ENCODE data around the gene WFDC10B.
"Not testable (repeated sequence)": the region's sequence is repeated elsewhere in the genome, so short reads cannot be mapped to it uniquely, and the experiment has no call there.

WFDC10B gene

DNA sequence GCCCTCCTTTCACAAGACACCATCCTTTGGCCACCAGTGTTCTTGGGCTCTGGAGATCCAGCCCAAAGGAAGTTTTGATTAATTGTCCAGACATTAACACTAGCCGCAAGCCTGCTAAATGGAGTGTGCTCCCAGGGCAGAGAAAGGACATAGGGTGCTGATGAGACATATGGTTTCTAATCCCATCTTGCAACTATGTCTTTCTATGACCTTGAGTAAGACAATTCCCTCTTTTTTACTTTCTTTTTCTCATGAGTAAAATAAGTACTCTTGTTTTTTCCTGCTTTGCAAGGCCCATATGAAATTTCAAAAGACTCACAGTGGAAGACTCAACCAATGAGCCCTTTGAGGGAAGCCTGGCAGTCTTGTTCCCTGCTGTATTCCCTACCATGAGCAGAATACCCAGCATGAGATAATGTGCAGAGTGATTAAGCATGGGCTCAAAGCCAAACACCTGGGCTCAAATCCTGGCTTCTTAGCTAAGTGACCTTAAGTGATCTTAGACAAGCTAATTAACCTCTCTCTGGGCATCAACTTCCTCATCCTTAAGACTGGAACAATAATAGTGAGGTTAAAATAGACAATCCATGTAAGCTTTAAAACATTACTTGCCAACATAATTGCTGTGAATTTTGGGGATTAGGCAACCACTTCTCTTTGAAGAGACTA, at the start of gene WFDC10B:
WFDC10B (minus strand) TSS at position 51 of the 669 bp plus-strand sequence. CDS start 19,027 bp downstream, outside the sequence.
- in situ Hi-C loops (cut with MboI; ENCODE audit: low sequenced_read_pairs): no loop called here

DNA sequence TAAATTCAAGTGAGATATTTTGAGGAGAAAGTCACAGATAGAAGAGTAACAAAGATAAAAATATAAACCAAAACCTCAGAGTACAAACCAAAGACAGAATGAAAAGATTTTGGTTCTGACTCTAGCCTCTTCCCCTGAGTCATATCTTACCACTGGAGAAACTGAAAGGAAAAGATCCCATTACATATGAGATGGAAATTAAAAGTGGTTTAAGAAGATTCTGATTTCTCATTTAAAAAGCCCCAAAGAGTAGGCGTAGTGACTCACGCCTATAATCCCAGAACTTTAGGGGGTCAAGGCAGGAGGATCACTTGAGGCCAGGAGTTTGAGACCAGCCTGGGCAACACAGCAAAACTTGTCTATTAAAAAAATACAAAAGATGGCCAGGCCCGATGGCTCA, 47.9 kb upstream of the WFDC10B start:
- in situ Hi-C loops (cut with MboI; ENCODE audit: low sequenced_read_pairs): loop anchor here (25.0 kb wide), 1 partner anchor 165 kb away; the partner anchor contains the start of gene WFDC8

DNA sequence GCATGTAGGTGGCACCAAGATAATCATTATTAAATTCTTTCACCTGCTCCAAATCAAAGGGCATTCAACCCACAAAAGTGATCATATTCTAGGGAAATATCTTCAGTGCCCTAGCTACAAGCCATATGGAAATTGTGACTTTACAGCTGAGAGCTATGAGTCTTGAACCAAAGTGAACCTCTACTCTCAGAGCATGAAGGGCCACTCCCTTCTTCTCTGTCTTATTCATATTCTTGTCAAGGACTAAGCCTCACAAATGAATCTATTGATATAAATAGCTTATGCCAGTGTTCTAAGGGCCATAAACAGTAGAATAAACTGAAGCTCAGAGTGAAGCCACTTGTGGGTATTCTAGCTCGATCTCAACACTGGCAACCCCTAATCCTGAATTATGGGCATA, 46.9 kb upstream of the WFDC10B start:
- in situ Hi-C loops (cut with MboI; ENCODE audit: low sequenced_read_pairs): loop anchor here (25.0 kb wide), 1 partner anchor 164 kb away; the partner anchor contains the start of gene WFDC8

DNA sequence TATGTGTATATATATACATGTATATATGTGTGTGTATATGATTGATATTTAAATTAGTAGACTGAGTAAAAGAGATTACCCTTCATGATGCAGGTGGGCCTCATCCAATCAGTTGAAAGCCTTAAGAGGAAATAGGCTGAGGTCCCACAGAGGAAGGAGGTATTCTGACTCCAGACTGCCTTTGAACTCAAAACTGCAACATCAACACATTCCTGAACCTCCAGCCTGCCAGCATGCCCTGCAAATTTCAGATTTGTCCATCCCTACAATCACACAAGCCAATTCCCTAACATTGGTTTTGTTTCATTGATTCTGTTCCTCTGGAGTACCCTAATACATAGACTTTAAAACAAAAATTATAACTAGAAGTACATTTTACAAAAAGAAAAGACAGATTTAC, 40.2 kb upstream of the WFDC10B start:
- in situ Hi-C loops (cut with MboI; ENCODE audit: low sequenced_read_pairs): no loop called here

DNA sequence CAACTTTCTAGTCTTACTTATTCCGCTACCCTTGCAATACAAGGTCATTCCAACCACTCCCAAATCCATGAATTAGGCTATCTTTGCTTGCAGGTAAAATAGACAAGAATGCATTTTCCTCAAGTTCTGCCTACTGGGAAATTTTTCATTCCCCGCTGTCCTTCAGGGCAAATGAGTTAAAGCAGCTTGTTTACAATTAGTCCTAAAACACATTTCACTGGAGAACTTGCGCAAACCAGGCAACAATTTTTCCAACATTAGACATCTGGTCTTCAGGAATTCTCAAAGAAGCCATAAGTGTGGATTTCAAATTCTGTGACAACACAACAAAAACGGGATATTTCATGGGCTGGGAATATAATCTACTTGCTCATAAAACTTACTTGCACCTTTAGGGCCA, 37.8 kb upstream of the WFDC10B start:
- in situ Hi-C loops (cut with MboI; ENCODE audit: low sequenced_read_pairs): no loop called here

DNA sequence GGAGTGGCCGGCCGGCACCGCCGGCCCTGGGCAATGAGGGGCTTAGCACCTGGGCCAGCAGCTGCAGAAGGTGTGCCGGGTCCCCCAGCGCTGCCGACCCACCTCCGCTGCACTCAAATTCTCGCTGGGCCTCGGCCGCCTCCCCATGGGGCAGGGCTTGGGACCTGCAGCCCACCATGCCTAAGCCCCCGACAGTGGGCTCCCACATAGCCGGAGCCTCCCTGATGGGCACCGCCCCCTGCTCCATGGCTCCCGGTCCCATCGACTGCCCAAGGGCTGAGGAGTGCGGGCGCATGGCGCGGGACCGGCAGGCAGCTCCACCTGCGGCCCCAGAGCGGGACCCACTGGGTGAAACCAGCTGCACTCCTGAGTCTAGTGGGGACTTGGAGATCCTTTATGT, 31.2 kb upstream of the WFDC10B start:
- in situ Hi-C loops (cut with MboI; ENCODE audit: low sequenced_read_pairs): no loop called here

DNA sequence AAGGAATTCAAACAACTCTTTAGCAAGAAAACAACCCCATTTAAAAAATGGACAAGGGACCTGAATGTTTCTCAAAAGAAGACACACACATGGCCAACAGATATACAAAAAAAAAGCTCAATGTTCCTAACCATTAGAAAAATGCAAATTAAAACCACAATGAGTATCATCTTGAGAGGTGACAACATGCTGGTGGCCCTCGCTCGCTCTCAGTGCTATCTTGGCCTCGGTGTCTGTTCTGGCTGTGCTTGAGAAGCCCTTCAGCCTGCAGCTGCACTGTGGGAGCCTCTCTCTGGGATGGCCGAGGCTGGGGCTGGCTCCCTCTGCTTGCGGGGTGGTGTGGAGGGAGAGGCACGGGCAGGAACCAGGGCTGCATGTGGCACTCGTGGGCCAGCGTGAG, 30.7 kb upstream of the WFDC10B start:
- in situ Hi-C loops (cut with MboI; ENCODE audit: low sequenced_read_pairs): no loop called here

DNA sequence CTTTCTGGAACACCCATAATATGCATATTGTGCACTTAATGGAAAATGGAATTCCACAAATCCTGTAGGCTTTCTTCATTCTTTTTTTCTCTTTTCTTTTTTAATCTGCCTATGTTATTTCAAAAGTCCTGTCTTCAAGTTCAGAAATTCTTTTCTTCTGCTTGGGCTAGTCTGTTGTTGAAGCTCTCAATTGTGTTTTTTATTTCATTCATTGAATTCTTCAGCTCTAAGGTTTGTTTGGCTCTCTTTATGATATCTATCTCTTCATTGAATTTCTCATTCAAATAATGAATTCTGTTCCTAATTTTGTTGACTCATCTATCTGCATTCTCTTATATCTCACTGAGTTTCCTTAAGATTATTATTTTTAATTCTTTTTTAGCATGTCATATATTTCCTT, 27.4 kb upstream of the WFDC10B start:
- in situ Hi-C loops (cut with MboI; ENCODE audit: low sequenced_read_pairs): no loop called here

DNA sequence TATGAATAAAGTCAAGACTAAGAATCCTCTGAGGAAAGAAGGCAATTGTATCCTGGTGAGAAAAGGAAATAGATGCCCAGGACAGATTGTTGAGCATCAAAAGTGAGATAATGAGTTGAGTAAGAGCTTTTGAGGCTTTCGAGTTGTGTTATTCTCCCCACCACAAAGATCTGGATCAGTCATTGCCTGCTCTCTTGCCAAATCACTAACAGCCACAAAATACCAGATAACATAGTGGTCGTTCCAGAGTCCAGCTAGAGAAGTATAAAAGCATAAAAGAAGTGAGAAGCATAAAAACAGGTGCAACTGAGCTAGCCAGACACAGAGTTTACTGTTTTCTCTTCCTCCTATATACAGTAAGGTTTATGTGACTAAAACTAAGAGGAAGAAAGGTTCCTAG, 22.2 kb upstream of the WFDC10B start:
- in situ Hi-C loops (cut with MboI; ENCODE audit: low sequenced_read_pairs): no loop called here

DNA sequence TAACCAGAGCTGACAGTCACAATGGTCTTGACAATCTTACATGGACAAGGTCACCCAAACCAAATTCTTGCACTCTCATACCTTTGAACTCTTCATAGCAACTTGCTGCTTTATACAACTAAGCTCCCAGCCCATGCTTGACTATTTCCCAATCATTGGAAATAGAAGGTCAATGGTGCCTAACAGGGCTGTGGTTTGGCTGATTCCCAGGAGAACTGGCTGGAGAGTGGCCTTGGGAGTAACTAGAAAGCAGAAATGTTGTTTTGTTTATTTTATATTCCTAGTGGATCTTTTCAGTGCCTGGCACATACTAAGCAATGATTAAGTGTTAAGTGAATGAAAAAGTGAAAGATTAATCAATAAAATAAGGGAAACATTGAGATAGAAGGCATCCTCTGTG, 20.3 kb upstream of the WFDC10B start:
- in situ Hi-C loops (cut with MboI; ENCODE audit: low sequenced_read_pairs): no loop called here

DNA sequence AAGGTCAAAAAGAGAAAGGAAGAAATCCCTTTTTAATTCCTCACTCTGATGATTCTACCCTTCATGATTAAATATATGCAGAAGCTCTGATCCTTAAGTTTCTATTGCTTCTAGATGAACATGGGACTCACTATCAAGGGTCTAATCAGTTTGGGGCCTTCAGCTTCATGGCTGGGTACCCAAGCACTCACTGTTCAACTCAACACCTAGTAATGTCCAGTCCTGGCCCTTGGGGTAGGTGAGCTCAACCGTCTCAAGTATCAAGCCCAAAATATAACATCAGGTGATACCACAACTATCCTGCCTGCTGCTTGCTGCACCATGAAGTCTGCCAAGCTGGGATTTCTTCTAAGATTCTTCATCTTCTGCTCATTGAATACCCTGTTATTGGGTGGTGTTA, 17.2 kb upstream of the WFDC10B start, which contains the start of gene SPINT4:
SPINT4 (plus strand) TSS at position 301 of the 400 bp plus-strand sequence; CDS start at position 322, 21 bp downstream.
- in situ Hi-C loops (cut with MboI; ENCODE audit: low sequenced_read_pairs): no loop called here

DNA sequence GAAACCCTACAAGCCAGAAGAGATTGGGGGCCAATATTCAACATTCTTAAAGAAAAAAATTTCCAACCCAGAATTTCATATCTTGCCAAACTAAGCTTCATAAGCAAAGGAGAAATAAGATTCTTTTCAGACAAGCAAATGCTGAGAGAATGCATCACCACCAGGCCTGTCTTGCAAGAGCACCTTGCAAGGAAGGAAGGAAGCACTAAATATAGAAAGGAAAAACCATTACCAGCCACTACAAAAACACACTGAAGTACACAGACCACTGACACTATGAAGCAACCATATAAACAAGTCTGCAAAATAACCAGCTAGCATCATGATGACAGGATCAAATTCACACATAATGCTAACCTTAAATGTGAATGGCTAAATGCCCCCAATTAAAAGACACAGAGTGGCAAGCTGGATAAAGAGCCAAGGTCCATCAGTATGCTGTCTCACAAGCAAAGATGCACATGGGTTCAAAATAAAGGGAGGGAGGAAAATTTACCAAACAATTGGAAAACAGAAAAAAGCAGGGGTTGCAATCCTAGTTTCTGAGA, 11.4 kb upstream of the WFDC10B start:
- in situ Hi-C loops (cut with MboI; ENCODE audit: low sequenced_read_pairs): not testable (repeated sequence)

DNA sequence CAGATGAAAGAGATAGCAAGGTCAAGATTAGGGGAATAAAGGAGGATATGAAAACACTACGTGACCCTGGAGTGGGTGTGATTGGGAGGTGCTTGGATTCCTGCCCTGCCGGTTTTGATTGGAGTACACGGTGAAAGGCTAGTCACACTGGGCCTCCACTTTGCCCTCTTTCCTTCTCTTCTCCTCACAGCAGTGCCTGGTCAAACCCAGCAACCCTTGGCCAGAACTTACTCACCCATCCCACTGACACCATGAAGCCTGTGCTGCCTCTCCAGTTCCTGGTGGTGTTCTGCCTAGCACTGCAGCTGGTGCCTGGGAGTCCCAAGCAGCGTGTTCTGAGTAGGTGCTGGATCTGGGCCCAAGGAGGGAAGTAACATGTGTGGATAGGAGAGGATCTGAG, 2.9 kb downstream of the WFDC10B start, which contains the start of gene WFDC13:
WFDC13 (plus strand) TSS at position 166 of the 400 bp plus-strand sequence; CDS start at position 252, 86 bp downstream.
- in situ Hi-C loops (cut with MboI; ENCODE audit: low sequenced_read_pairs): no loop called here

DNA sequence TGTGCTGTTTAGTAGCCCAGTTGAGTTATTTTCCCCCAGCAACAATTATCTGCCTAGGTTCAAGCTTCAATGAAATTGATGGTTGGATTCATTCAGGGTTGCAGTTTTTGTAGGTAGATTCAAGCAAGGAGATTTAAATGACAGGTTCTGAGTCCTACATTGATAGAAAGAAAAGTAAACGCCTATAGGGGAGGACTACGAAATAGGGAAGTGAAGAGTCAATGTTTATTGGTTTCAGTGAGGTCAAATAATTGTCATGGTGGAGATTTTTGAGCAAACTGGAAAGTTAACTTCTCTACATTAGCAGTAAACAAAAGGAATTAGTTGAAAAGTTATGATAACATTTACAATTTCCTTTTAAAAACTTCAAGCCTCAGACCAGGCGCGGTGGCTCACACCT, 3.7 kb downstream of the WFDC10B start:
- in situ Hi-C loops (cut with MboI; ENCODE audit: low sequenced_read_pairs): no loop called here

DNA sequence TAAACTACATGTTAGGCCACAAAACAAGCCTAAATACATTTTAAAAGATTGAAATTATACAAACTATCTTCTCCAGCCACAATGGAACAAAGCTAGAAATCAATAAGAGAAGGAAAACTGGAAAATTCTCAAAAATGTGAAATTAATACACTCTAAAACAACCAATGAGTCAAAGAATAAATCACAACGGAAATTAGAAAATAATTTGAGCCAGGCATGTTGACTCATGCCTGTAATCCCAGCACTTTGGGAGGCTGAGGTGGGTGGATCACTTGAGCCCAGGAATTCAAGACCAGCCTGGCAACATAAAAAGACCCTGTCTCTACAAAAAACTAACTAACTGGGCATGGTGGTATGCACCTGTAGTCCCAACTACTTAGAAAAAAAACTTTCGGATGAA, 9.3 kb downstream of the WFDC10B start:
- in situ Hi-C loops (cut with MboI; ENCODE audit: low sequenced_read_pairs): no loop called here

DNA sequence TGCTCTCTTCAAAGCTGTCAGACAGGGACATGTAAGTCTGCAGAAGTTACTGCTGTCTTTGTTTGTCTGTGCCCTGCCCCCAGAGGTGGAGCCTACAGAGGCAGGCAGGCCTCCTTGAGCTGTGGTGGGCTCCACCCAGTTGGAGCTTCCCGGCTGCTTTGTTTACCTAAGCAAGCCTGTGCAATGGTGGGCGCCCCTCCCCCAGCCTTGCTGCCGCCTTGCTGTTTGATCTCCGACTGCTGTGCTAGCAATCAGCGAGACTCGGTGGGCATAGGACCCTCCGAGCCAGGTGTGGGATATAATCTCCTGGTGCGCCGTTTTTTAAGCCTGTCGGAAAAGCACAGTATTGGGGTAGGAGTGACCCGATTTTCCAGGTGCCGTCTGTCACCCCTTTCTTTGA, 11.5 kb downstream of the WFDC10B start:
- in situ Hi-C loops (cut with MboI; ENCODE audit: low sequenced_read_pairs): not testable (repeated sequence)

DNA sequence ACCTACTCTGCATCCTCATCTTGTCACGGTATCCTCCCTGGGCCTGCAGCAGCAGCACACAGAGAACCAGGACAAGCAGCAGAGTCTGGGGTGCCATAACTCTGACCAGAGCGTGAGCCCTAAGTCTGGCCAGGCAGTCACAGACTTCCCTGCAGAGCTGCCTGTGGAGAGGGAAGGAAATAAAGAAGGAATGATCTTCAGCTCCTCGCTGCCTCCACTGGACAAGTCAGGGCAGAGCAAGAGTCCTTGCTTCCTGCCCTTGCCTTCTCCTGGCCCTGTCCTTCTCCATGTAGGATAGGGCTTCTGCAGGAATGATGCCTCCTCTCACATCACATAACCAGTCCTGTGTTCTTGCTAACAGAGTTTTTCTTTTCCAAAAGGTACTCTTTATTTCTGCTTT, 18.9 kb downstream of the WFDC10B start:
- in situ Hi-C loops (cut with MboI; ENCODE audit: low sequenced_read_pairs): no loop called here

DNA sequence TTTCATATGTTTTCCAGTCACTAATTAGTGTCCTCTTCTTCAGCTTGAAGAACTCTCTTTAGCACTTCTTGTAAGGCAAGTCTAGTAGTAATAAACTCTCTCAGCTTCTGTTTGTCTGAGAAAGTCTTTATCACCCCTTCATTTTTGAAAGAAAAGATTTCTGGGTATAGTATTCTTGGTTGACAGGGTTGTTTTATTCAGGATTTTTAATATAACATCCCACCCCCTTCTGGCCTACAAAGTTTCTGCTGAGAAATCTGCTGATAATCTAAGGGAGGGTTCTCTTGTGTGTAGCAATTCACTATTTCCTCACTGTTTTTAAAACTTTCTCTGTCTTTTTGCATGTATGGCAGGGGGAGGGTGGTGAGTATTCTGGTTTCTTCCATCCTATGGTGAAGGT, 25.2 kb downstream of the WFDC10B start:
- in situ Hi-C loops (cut with MboI; ENCODE audit: low sequenced_read_pairs): no loop called here

DNA sequence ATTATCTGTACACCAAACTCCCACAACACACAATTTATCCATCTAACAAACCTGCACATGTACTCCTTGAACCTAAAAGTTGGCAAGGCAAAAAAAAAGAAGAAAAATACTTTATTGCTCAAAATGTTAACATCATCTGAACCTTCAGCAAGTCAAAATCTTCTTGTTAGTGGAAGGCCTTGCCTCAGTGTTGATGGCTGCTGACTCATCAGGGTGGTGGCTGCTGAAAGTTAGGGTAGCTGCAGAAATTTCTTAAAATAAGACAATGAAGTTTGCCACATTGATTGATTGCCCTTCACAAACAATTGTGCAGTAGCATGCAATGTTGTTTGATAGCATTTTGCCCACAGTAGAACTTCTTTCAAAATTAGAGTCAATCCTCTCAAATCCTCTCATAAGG, 32.1 kb downstream of the WFDC10B start:
- in situ Hi-C loops (cut with MboI; ENCODE audit: low sequenced_read_pairs): no loop called here

DNA sequence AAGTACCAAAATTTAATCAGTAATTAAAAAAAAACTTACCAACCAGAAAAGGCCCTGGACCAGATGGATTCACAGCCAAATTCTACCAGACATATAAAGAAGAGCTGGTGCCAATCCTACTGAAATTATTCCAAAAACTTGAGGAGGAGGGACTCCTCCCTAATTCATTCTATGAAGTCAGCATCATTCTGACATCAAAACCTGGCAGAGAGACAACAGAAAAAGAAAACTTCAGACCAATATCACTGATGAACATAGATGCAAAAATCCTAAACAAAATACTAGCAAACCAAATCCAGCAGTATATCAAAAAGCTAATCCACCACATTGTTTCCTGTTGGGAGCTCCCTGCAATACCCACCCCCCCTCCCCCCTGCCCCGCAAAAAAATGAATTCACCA, 34.7 kb downstream of the WFDC10B start, which contains the start of gene WFDC11:
WFDC11 (minus strand) TSS at position 101 of the 400 bp plus-strand sequence. CDS start 19,639 bp downstream, outside the sequence.
- in situ Hi-C loops (cut with MboI; ENCODE audit: low sequenced_read_pairs): no loop called here

DNA sequence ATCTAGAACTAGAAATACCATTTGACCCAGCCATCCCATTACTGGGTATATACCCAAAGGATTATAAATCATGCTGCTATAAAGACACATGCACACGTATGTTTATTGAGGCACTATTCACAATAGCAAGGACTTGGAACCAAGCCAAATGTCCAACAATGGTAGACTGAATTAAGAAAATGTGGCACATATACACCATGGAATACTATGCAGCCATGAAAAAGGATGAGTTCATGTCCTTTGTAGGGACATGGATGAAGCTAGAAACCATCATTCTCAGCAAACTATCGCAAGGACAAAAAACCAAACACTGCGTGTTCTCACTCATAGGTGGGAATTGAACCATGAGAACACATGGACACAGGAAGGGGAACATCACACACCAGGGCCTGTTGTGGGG, 47.8 kb downstream of the WFDC10B start:
- in situ Hi-C loops (cut with MboI; ENCODE audit: low sequenced_read_pairs): not testable (repeated sequence)

DNA sequence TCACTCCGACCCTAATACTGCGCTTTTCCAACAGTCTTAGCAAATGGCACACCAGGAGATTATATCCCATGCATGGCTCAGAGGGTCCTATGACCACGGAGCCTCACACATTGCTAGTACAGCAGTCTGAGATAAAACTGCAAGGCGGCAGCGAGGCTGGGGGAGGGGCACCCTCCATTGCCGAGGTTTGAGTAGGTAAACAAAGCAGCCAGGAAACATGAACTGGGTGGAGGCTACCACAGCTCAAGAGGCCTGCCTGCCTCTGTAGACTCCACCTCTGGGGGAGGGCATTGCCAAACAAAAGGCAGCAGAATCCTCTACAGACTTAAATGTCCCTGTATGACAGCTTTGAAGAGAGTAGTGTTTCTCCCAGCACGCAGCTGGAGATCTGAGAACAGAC, 53.1 kb downstream of the WFDC10B start:
- in situ Hi-C loops (cut with MboI; ENCODE audit: low sequenced_read_pairs): not testable (repeated sequence)

Measured in HL-60/S4 treated with retinoic acid at 250 ng/mL for 4 days and 3 days (cell line).